Activated CD8-positive, alpha-beta T cell treated with anti-CD3 and anti-CD28 coated beads, Interleukin-2, amount 10 ng/mL, durations not matched to agents 7 days and 5 days (primary cell): ENCODE measurements around the gene SULF2. TPM values are rescaled to one million over a fixed set of nuclear protein-coding genes. Genes with fewer than 3 reads are reported as not detected.

Experiments
- ATAC-seq: fragments of 150-1000 bp; cut with Tn5 transposase; one replicate; pipeline ENCODE4 v1.10.0; 2021; ENCODE audit warnings: moderate library complexity
- CTCF ChIA-PET: fragments of 350-600 bp; sonication (Branson Sonifier 250); formaldehyde crosslinking; loops from one replicate; lab custom pipeline; 2021; ENCODE audit warnings: antibody characterized with exemption; lab: Charles Lee
- POLR2A ChIA-PET: fragments of 350-600 bp; sonication (Branson Sonifier 250); formaldehyde crosslinking; loops from one replicate; lab custom pipeline; 2021; ENCODE audit warnings: antibody characterized with exemption; lab: Charles Lee
- DNase-seq: peaks from one replicate; pipeline ENCODE4 v3.0.0-alpha.2; 2020
- H3K27ac Mint-ChIP-seq: one replicate; pipeline ENCODE4 v1.8.0; 2021; ENCODE audit warnings: mild to moderate bottlenecking, mixed read lengths
- H3K27me3 Mint-ChIP-seq: one replicate; pipeline ENCODE4 v1.8.0; 2021; ENCODE audit warnings: low read depth, mixed read lengths
- H3K36me3 Mint-ChIP-seq: one replicate; pipeline ENCODE4 v1.8.0; 2021; ENCODE audit warnings: low read depth, mixed read lengths
- H3K4me1 Mint-ChIP-seq: one replicate; pipeline ENCODE4 v1.8.0; 2021; ENCODE audit warnings: low read depth, mixed read lengths
- H3K4me3 Mint-ChIP-seq: one replicate; pipeline ENCODE4 v1.8.0; 2021; ENCODE audit warnings: mild to moderate bottlenecking, mixed read lengths
- H3K9me3 Mint-ChIP-seq: one replicate; pipeline ENCODE4 v1.8.0; 2022; ENCODE audit warnings: mixed read lengths; ENCODE audit not compliant: insufficient read depth
- total RNA-seq, 2 experiments: library from RNA; stranded (reverse); gene quantifications; one replicate each; pipeline ENCODE4 v1.2.3, GENCODE V29; 2021

Gene SULF2
- total RNA-seq, 2 experiments from 2014 or later, result 0.58 to 0.70 TPM

DNA sequence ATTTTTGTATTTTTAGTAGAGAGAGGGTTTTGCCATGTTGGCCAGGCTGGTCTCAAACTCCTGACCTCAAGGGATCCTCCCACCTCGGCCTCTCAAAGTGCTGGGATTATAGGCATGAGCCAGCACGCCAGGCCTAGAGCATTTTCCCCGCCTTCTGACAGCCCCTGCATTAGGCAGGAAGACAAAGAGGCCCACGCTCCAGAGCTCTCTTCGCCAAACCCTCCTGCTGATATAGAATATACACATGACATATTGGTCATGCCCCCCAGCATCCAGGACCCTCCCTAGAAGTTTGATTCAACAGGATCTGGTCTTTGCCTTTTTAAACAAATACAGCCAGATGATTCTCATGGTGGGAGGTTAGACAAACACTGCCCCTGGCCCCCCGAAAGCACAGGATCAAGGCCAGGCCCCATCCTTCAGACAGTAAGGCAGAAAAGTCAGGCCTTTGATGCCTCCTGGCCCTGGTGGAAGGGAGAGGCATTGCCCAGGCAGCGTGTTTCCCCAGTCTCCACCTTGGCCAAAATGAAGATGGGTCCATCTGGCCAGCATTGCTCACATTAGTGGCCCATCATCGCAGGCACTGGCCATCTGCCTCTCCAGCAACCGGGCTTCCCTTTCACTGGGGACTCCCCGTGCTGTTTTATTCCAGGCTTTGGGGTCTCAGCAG is 4.4 kb downstream of the SULF2 start:
- CTCF ChIA-PET, result no interaction called here
- ATAC-seq (no peak), DNase-seq (no peak)
- H3K27me3 Mint-ChIP-seq, result peaks cover 25% of the 10 kb centered on the region
- peak overlapping the region; percentile 13 for H3K27ac Mint-ChIP-seq
- peaks cover 9% of the 10 kb centered on the region for H3K4me1 Mint-ChIP-seq
- POLR2A ChIA-PET, result no interaction called here
- no peak overlapping the region for H3K4me3 Mint-ChIP-seq
- H3K9me3 Mint-ChIP-seq, result no peaks in the 10 kb centered on the region
- no peaks in the 10 kb centered on the region for H3K36me3 Mint-ChIP-seq

DNA sequence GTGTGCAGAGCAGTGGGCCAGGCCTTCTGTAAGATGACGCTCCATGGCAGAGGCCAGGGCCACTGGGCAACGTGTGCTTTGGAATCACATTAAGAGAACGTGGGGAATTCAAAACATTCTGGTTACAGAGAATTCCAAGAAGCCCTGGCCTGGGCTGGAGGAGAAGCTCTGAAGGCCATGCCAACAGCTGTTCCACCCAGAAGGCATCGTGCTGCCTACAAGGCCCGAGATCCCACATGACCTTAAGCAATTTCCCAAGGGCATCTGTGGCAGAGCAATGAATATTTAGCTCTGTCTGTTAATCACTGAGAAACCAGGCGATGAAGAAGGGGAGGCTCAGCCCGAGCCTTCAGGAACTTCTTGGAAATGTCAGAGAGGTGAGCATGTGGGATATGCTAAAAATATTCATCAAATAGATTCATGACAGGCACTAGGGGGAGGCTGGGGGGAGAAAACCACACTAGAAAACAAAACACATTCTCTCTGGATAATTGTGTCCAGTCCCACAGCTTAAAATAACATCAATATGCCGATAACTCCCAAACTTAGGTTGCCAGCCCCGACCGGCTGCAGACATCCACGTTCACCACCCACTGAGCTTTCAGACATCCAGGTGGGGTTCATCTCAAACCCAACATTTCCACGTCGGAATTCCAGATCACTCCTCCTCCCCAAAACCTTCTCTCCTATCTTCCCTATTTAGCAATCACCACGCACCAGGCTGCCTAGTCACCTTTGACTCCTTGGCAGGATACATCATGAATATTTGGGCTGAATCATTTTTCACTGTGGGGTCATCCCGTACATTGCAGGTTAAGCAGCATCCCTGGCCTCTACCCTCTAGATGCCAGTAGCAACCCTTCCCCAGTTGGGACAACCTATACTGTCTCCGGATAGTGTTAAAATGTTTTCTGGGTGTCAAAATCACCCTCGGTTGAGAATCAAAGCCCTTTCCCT is 6.6 kb downstream of the SULF2 start:
- DNase-seq (no peak), ATAC-seq (no peak)
- ChIA-PET CTCF (interaction anchor here (1.0 kb wide), 1 partner anchor 8 kb away, joined by 3 read pairs; no protein-coding TSS in a partner anchor), POLR2A (no interaction called here)
- H3K36me3 Mint-ChIP-seq, result no peaks in the 10 kb centered on the region
- no peaks in the 10 kb centered on the region for H3K4me1 Mint-ChIP-seq
- no peak overlapping the region for H3K4me3 Mint-ChIP-seq
- no peak overlapping the region for H3K27ac Mint-ChIP-seq
- H3K27me3 Mint-ChIP-seq, result peaks cover 16% of the 10 kb centered on the region
- no peaks in the 10 kb centered on the region for H3K9me3 Mint-ChIP-seq

DNA sequence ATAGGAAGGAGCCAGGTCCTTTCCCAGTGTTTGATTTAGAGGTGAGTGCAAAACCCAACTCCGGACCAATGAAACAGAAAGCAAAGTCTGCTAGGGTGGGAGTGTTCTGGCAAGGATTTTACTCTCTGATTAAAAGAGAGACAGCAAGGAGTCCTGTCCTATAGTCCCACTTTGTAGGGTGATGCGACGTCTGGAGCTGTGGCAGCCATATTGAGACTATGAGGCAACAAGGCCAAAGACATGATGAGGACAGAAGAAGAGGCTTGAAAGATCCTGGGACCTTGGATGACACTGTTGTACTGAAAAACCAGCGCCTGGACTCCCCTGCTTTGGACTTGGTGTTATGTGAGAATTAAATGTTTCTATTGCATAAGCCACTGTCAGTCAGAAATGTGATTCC is 8.1 kb downstream of the SULF2 start:
- no peaks in the 10 kb centered on the region for H3K9me3 Mint-ChIP-seq
- no peak for ATAC-seq
- no peak for DNase-seq
- ChIA-PET CTCF (no interaction called here), POLR2A (no interaction called here)
- H3K4me1 Mint-ChIP-seq, result no peaks in the 10 kb centered on the region
- H3K27me3 Mint-ChIP-seq, result peaks cover 5% of the 10 kb centered on the region
- no peak overlapping the region for H3K4me3 Mint-ChIP-seq
- no peak overlapping the region for H3K27ac Mint-ChIP-seq
- H3K36me3 Mint-ChIP-seq, result no peaks in the 10 kb centered on the region

DNA sequence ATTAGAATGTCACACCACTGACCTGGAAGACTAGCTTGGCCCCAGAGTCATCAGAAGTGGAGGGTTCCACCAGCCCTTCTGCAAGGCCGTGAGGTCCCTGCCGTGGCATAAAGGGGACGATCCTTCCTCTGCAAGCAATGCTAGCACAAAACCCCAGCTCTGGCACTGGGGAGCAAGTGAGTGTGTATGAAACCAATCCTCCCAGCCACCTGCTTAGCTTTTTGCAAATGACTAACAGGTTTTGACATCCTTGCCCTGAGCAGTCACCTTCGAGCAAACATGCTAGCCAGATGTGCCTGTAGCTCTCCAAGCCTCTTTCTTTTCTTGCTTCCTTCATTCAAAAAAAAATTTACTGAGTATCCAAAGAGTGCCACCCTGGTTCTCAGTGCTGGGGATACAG is 8.6 kb downstream of the SULF2 start:
- Mint-ChIP-seq H3K36me3 (no peaks in the 10 kb centered on the region), H3K4me3 (no peak overlapping the region), H3K27me3 (peaks cover 3% of the 10 kb centered on the region), H3K4me1 (no peaks in the 10 kb centered on the region), H3K9me3 (no peaks in the 10 kb centered on the region), H3K27ac (no peak overlapping the region)
- no peak for ATAC-seq
- ChIA-PET CTCF (interaction anchor here (1.0 kb wide), 1 partner anchor 844 kb away, joined by 3 read pairs; no protein-coding TSS in a partner anchor), POLR2A (no interaction called here)
- DNase-seq, result no peak

DNA sequence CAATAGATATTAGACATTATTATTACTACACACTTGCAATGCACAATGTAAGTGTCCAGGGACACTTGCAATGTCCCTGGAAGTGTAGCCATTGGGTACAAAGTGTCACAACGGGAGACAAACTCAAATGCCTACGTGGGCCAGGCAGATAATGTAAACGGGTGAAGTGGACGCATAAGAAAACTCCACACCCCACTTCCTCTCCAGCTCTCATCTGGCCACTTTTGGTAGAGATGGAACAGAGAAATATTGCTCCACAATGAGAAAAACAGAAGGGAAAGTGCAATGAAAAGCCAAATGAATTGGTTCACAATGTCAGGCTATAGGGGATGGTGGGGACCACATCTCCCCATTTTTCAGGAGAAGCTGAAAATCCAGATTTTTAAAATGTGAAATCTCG is 9.4 kb downstream of the SULF2 start:
- CTCF ChIA-PET, result interaction anchor here (1.0 kb wide), 1 partner anchor 845 kb away, joined by 3 read pairs; no protein-coding TSS in a partner anchor
- ATAC-seq (no peak), DNase-seq (no peak)
- H3K4me1 Mint-ChIP-seq, result no peaks in the 10 kb centered on the region
- peaks cover 3% of the 10 kb centered on the region for H3K27me3 Mint-ChIP-seq
- no peaks in the 10 kb centered on the region for H3K36me3 Mint-ChIP-seq
- no peak overlapping the region for H3K4me3 Mint-ChIP-seq
- H3K9me3 Mint-ChIP-seq, result no peaks in the 10 kb centered on the region
- no peak overlapping the region for H3K27ac Mint-ChIP-seq
- POLR2A ChIA-PET, result no interaction called here

DNA sequence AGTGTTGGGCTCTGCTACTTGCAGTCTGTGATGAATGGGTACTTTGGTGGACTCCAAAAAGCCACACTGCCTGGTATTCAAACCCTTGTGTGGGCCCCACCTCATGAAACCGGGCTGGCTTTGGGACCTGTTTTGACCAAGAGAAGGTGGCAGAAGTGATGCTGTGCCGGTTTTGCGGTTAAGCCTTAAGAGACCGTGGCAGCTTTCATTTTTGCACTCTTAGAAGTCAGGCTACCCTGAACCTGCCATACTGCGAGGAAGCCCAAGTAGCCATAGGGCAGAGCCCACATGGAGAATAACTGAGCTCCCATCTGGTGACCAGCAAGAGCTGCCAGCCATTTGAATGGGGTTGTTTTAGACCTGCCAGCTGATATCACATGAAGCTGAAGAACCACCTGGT is 10.2 kb downstream of the SULF2 start:
- H3K4me1 Mint-ChIP-seq, result no peaks in the 10 kb centered on the region
- ATAC-seq (no peak), DNase-seq (no peak)
- ChIA-PET POLR2A (no interaction called here), CTCF (no interaction called here)
- no peaks in the 10 kb centered on the region for H3K36me3 Mint-ChIP-seq
- no peak overlapping the region for H3K27ac Mint-ChIP-seq
- no peaks in the 10 kb centered on the region for H3K9me3 Mint-ChIP-seq
- H3K27me3 Mint-ChIP-seq, result peaks cover 3% of the 10 kb centered on the region
- H3K4me3 Mint-ChIP-seq, result no peak overlapping the region

DNA sequence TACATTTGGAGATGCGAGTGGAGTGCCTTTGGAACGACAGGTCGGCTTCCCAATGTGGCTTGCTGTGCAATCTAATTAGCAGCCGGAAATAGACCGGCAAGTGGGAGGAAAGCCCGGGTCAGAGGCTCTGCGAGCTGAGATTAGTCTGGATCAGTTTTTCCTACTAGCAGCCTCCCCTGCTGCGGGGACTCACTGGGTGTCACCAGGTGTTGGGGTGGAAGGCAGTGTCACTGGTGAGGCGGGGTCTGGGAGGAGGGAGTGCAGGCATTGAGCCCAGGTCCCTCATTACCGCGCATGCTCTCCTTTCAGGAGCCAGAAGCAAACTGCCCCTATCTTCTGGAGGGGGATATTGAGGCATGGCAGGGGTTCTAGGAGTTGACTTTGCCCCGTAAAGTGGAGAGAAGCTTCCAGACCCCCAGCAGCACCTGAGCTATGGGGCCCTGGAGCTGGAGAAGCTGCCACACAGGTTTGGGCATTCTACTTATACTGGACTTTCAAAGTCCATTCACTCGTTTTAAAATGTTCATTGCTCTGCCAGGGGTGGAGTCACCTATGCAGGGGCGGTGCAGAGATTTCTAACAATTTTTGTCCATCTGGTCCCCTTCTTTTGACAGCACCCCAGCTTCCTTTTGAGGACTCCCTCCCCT is 11.0 kb downstream of the SULF2 start:
- H3K36me3 Mint-ChIP-seq, result no peaks in the 10 kb centered on the region
- H3K4me3 Mint-ChIP-seq, result no peak overlapping the region
- DNase-seq (no peak), ATAC-seq (no peak)
- H3K4me1 Mint-ChIP-seq, result no peaks in the 10 kb centered on the region
- ChIA-PET POLR2A (no interaction called here), CTCF (no interaction called here)
- no peak overlapping the region for H3K27ac Mint-ChIP-seq
- H3K27me3 Mint-ChIP-seq, result peaks cover 3% of the 10 kb centered on the region
- H3K9me3 Mint-ChIP-seq, result no peaks in the 10 kb centered on the region

DNA sequence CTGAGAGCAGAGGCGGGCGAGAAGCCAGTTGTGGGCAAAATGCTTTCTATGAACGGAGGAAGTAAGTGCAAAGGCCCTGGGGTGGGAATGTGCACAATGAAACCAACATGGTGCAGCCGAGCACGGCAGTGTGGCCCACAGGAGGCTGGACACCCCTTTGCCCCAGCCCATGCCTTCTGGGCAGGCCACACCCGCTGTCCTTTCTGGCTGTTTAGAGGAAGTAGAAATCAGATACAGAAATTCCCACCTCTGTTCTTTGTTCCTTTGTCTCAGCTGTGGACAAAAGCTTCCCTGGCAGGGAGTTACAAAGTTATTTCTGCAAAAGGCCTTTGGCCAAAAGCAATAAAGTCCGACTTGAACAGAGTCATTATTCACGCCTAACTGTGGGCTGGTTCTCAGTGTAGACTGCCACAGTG is 11.9 kb downstream of the SULF2 start:
- H3K4me1 Mint-ChIP-seq, result no peaks in the 10 kb centered on the region
- POLR2A ChIA-PET, result no interaction called here
- ATAC-seq, result no peak

DNA sequence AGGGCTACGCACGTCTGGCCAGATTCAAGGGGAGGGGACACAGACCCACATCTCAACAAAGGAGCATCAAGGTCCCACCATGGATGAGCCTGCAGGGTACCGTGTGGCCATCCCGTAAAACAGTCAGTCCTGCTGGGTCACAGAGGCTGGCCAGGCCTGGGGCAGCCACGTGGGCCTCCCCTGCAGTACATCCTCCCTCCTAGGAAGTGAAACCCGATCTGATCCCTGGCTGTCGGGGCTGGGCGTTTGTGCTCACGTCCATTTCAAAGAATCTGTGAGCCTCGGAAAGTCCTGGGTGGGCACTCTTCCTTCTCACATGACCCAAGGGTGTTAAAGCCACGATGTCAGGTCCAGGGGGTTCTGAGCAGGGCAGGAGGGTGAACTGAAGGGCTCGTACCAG is 14.3 kb downstream of the SULF2 start:
- H3K9me3 Mint-ChIP-seq, result no peaks in the 10 kb centered on the region
- DNase-seq (no peak), ATAC-seq (no peak)
- no peaks in the 10 kb centered on the region for H3K36me3 Mint-ChIP-seq
- POLR2A ChIA-PET, result no interaction called here
- H3K27ac Mint-ChIP-seq, result no peak overlapping the region
- CTCF ChIA-PET, result no interaction called here
- peaks cover 6% of the 10 kb centered on the region for H3K27me3 Mint-ChIP-seq
- H3K4me3 Mint-ChIP-seq, result no peak overlapping the region
- H3K4me1 Mint-ChIP-seq, result no peaks in the 10 kb centered on the region

More for the DNA sequence above, 11.9 kb downstream of the SULF2 start:
- no peak for DNase-seq
- Mint-ChIP-seq H3K4me3 (no peak overlapping the region), H3K36me3 (no peaks in the 10 kb centered on the region), H3K27me3 (peaks cover 3% of the 10 kb centered on the region), H3K27ac (no peak overlapping the region), H3K9me3 (no peaks in the 10 kb centered on the region)
- CTCF ChIA-PET, result no interaction called here

DNA sequence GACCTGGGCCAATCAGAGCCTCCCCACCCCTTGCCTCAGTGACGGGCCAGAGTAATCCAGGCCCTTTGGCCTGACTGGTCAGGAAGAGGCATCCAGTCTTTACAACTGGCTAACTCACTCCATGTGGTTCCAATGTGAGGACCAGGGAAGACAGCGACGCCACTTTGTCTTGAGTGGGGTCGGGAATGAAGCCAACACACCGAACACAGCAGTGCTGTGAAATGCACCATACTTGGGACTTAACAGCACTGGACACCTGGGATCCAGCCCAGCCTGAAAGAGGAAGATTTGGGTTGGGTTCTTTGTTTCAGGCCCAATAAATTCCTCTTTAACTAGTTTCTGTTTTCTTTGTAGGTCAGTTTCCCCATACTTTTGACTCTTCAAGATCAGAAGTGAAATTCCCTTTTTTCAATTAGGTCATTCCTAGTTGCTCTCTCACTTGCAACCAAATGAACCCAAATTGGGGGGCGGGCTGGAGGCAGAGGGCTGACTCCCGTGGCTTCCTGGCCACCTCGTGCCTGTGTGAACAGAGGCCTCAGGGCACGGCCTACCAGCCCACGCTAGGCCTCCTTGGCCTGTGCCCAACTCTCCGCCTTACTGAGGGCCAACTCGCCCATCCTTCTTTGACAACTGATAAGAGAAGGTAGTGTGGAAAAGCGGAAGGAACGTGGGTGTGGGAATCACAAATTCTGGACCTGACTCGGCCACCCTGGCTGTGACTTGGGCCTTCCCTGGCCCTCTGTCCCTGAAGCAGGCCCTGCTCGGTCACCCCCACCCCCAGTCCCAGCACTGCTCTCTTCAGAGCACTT is 17.1 kb downstream of the SULF2 start:
- ChIA-PET CTCF (no interaction called here), POLR2A (no interaction called here)
- H3K4me3 Mint-ChIP-seq, result no peak overlapping the region
- no peak for ATAC-seq
- H3K36me3 Mint-ChIP-seq, result no peaks in the 10 kb centered on the region
- H3K27me3 Mint-ChIP-seq, result peaks cover 11% of the 10 kb centered on the region
- H3K9me3 Mint-ChIP-seq, result no peaks in the 10 kb centered on the region
- H3K27ac Mint-ChIP-seq, result no peak overlapping the region
- no peak for DNase-seq
- no peaks in the 10 kb centered on the region for H3K4me1 Mint-ChIP-seq
